ENCODE measurements around the gene ARHGAP31.
"Not testable (repeated sequence)": the region's sequence is repeated elsewhere in the genome, so short reads cannot be mapped to it uniquely, and the experiment has no call there.

ARHGAP31 gene

DNA sequence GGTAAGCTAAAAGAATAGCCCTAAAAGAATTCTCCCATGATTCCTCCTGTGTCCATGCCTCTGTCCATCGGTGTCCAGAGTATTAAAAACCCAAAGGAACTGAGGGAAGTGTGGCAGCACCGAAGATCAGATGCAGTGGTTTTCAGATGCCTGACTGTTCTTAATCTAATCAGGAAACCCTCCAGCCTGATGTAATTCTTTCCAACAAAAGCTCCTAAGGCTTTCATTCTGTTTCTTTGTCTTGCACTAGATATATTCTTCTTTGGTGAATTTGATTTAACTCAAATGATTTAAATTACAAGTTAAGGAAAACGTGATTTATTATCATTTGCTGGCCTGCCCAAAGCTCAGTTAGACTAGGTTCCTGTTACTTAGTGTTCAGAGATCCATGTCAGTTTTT, 71.2 kb downstream of the ARHGAP31 start:
- H3K27ac Mint-ChIP-seq (ENCODE audit: low read depth): no peak overlapping the region
- H3K36me3 Mint-ChIP-seq (ENCODE audit: insufficient read depth): peaks cover 1% of the 10 kb centered on the region
- no peaks in the 10 kb centered on the region for H3K4me1 Mint-ChIP-seq

DNA sequence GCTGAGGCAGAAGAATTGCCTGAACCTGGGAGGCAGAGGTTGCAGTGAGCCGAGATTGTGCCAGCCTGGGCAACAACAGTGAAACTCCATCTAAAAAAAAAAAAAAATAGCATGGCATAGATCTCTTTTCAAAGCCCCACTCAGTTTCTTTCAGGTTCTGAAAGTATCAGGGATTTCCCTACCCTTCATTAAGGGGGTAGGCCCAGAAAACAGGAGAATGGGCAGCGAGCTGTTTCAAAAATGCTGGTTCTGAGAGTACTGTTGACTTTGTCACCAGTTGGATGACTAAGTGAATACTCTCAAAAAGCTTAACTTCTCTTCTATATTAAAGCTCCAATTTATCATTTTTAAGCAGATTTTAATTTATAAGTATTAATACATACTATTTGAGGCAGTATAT, 72.8 kb downstream of the ARHGAP31 start:
- Mint-ChIP-seq H3K4me1 (no peaks in the 10 kb centered on the region), H3K27me3 (no peaks in the 10 kb centered on the region), H3K27ac (ENCODE audit: low read depth) (no peak overlapping the region), H3K36me3 (ENCODE audit: insufficient read depth) (no peaks in the 10 kb centered on the region), H3K4me3 (no peak overlapping the region), H3K9me3 (no peaks in the 10 kb centered on the region)
- ATAC-seq (replicated peaks; ENCODE audit: extremely low read depth, poor library complexity, severe bottlenecking) (no peak), DNase-seq (ENCODE audit: low spot score in 2 of 2) (no peak)

More for the DNA sequence above, 71.2 kb downstream of the ARHGAP31 start:
- Mint-ChIP-seq H3K4me3 (no peak overlapping the region), H3K9me3 (no peaks in the 10 kb centered on the region), H3K27me3 (no peaks in the 10 kb centered on the region)
- no peak for ATAC-seq (replicated peaks; ENCODE audit: extremely low read depth, poor library complexity, severe bottlenecking)
- DNase-seq (ENCODE audit: low spot score in 2 of 2): no peak

- H3K36me3 Mint-ChIP-seq (ENCODE audit: insufficient read depth): no peaks in the 10 kb centered on the region
Observed at GRCh38 chr3:119368298-119368697, 74.1 kb downstream of the ARHGAP31 start.

DNA sequence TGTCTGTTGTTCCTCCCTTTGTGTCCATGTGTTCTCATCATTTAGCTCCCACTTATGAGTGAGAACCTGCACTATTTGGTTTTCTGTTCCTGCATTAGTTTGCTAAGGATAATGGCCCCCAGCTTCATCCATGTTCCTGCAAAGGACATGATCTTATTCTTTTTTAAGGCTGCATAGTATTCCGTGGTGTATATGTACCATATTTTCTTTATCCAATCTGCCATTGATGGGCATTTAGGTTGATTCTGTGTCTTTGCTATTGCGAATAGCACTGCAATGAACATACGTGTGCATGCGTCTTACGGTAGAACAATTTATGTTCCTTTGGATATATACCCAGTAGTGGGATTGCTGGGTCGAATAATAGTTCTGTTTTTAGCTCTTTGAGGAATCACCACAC, 77.6 kb downstream of the ARHGAP31 start:
- ATAC-seq (replicated peaks; ENCODE audit: extremely low read depth, poor library complexity, severe bottlenecking); H3K36me3 Mint-ChIP-seq (ENCODE audit: insufficient read depth); DNase-seq (ENCODE audit: low spot score in 2 of 2); H3K27me3 Mint-ChIP-seq; H3K9me3 Mint-ChIP-seq; H3K27ac Mint-ChIP-seq (ENCODE audit: low read depth); H3K4me3 Mint-ChIP-seq; H3K4me1 Mint-ChIP-seq: not testable (repeated sequence)

More at GRCh38 chr3:119368298-119368697, 74.1 kb downstream of the ARHGAP31 start:
- H3K27ac Mint-ChIP-seq (ENCODE audit: low read depth): no peak overlapping the region
- H3K4me1 Mint-ChIP-seq: no peaks in the 10 kb centered on the region
- no peak overlapping the region for H3K4me3 Mint-ChIP-seq
- no peaks in the 10 kb centered on the region for H3K27me3 Mint-ChIP-seq
- no peak for ATAC-seq (replicated peaks; ENCODE audit: extremely low read depth, poor library complexity, severe bottlenecking)
- no peaks in the 10 kb centered on the region for H3K9me3 Mint-ChIP-seq
- no peak for DNase-seq (ENCODE audit: low spot score in 2 of 2)

- no peak for ATAC-seq (replicated peaks; ENCODE audit: extremely low read depth, poor library complexity, severe bottlenecking)
- H3K36me3 Mint-ChIP-seq (ENCODE audit: insufficient read depth): no peaks in the 10 kb centered on the region
- no peaks in the 10 kb centered on the region for H3K9me3 Mint-ChIP-seq
- H3K27ac Mint-ChIP-seq (ENCODE audit: low read depth): no peak overlapping the region
- H3K4me3 Mint-ChIP-seq: no peak overlapping the region
- DNase-seq (ENCODE audit: low spot score in 2 of 2): no peak
- no peaks in the 10 kb centered on the region for H3K4me1 Mint-ChIP-seq
- H3K27me3 Mint-ChIP-seq: no peaks in the 10 kb centered on the region
Observed at GRCh38 chr3:119375106-119375505, 80.9 kb downstream of the ARHGAP31 start.

DNA sequence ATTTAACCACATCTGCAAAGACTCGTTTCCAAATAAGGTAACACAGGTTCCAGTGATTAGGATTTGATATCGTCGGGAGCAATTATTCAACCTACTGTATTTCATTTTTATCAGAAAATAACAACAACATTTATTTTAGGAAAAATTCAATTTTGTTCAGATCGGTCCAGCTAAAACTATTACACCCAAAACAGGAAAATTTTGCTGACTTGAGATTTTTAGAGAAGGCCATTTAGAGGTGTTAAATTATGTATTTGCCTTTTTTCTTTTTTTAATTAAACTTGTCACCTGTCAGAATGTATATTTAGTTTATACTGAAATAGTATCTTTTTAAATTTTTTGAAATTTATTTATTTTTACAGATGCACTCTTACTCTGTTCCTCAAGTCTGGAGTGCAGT, 81.3 kb downstream of the ARHGAP31 start:
- no peak for ATAC-seq (replicated peaks; ENCODE audit: extremely low read depth, poor library complexity, severe bottlenecking)
- no peaks in the 10 kb centered on the region for H3K9me3 Mint-ChIP-seq
- no peak for DNase-seq (ENCODE audit: low spot score in 2 of 2)
- H3K36me3 Mint-ChIP-seq (ENCODE audit: insufficient read depth): no peaks in the 10 kb centered on the region
- no peak overlapping the region for H3K27ac Mint-ChIP-seq (ENCODE audit: low read depth)
- H3K4me1 Mint-ChIP-seq: no peaks in the 10 kb centered on the region
- no peak overlapping the region for H3K4me3 Mint-ChIP-seq
- no peaks in the 10 kb centered on the region for H3K27me3 Mint-ChIP-seq

- H3K4me1 Mint-ChIP-seq: no peaks in the 10 kb centered on the region
- H3K36me3 Mint-ChIP-seq (ENCODE audit: insufficient read depth): no peaks in the 10 kb centered on the region
- no peak overlapping the region for H3K27ac Mint-ChIP-seq (ENCODE audit: low read depth)
- ATAC-seq (replicated peaks; ENCODE audit: extremely low read depth, poor library complexity, severe bottlenecking) (no peak), DNase-seq (ENCODE audit: low spot score in 2 of 2) (no peak)
- H3K27me3 Mint-ChIP-seq: no peaks in the 10 kb centered on the region
- no peak overlapping the region for H3K4me3 Mint-ChIP-seq
- no peaks in the 10 kb centered on the region for H3K9me3 Mint-ChIP-seq
Observed at GRCh38 chr3:119376758-119377157, 82.6 kb downstream of the ARHGAP31 start.

- DNase-seq (ENCODE audit: low spot score in 2 of 2) (no peak), ATAC-seq (replicated peaks; ENCODE audit: extremely low read depth, poor library complexity, severe bottlenecking) (no peak)
- no peaks in the 10 kb centered on the region for H3K4me1 Mint-ChIP-seq
- peaks cover 4% of the 10 kb centered on the region for H3K36me3 Mint-ChIP-seq (ENCODE audit: insufficient read depth)
- H3K27ac Mint-ChIP-seq (ENCODE audit: low read depth): no peak overlapping the region
- no peak overlapping the region for H3K4me3 Mint-ChIP-seq
- H3K27me3 Mint-ChIP-seq: no peaks in the 10 kb centered on the region
- H3K9me3 Mint-ChIP-seq: no peaks in the 10 kb centered on the region
Observed at GRCh38 chr3:119378259-119378803, 84.1 kb downstream of the ARHGAP31 start.

DNA sequence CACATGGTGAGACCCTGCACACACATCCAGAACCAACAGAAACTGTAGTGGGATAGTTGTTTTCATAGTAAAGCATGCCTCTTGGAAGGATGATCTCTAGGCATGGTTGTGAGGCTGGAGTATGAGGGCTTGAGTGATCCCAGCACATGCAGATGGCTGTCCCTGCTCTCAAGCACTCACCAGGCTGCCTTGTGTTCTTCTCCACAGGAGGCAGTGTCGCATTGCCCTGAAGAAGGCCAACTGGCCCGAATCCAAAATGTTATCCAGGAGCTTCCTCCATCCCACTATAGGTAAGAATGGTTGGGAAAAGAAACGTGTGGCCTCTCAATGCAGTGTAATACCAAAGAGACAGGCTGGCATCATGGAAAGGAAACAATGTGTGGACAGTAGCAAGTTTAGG, 86.5 kb downstream of the ARHGAP31 start:
- no peaks in the 10 kb centered on the region for H3K9me3 Mint-ChIP-seq
- H3K4me1 Mint-ChIP-seq: no peaks in the 10 kb centered on the region
- no peak overlapping the region for H3K27ac Mint-ChIP-seq (ENCODE audit: low read depth)
- no peak overlapping the region for H3K4me3 Mint-ChIP-seq
- no peaks in the 10 kb centered on the region for H3K27me3 Mint-ChIP-seq
- ATAC-seq (replicated peaks; ENCODE audit: extremely low read depth, poor library complexity, severe bottlenecking): no peak
- peaks cover 6% of the 10 kb centered on the region for H3K36me3 Mint-ChIP-seq (ENCODE audit: insufficient read depth)
- no peak for DNase-seq (ENCODE audit: low spot score in 2 of 2)

DNA sequence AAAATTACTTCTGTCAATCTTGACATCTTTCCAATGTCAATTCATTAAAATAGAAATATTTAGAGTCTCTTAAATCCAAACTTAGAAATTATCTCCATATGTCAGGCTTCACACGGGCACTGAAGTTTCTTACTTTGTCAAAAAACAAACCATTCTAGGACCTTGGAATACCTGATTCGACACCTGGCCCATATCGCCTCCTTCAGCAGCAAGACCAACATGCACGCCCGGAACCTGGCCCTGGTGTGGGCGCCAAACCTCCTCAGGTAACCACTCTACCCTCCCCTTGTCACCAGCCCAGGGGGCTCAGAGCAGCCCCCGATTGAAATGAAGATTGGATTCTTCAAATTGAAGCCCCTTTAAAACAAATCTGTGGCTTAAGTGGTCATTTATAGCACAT, 88.0 kb downstream of the ARHGAP31 start:
- Mint-ChIP-seq H3K27me3 (no peaks in the 10 kb centered on the region), H3K36me3 (ENCODE audit: insufficient read depth) (peaks cover 6% of the 10 kb centered on the region), H3K27ac (ENCODE audit: low read depth) (no peak overlapping the region), H3K4me3 (no peak overlapping the region), H3K4me1 (no peaks in the 10 kb centered on the region), H3K9me3 (no peaks in the 10 kb centered on the region)
- DNase-seq (ENCODE audit: low spot score in 2 of 2): no peak
- ATAC-seq (replicated peaks; ENCODE audit: extremely low read depth, poor library complexity, severe bottlenecking): no peak

DNA sequence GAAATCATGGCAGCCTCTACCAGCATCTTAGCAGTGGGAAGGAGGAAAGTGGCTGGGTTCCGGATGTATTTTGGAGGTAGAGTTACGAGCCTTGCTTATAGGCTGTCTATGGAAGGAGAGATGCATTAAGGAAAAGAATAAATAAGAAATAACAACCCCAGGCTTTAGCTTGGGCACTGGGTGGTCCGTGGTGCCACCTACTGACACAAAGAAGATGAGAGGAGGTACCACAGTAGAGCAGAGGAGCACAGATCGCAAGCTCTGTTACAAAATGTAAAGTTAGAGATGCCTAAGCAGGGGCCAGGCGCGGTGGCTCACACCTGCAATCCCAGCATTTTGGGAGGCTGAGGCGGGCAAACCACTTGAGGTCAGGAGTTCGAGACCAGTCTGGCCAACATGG, 94.4 kb downstream of the ARHGAP31 start:
- ATAC-seq (replicated peaks; ENCODE audit: extremely low read depth, poor library complexity, severe bottlenecking): no peak
- peaks cover 8% of the 10 kb centered on the region for H3K36me3 Mint-ChIP-seq (ENCODE audit: insufficient read depth)

DNA sequence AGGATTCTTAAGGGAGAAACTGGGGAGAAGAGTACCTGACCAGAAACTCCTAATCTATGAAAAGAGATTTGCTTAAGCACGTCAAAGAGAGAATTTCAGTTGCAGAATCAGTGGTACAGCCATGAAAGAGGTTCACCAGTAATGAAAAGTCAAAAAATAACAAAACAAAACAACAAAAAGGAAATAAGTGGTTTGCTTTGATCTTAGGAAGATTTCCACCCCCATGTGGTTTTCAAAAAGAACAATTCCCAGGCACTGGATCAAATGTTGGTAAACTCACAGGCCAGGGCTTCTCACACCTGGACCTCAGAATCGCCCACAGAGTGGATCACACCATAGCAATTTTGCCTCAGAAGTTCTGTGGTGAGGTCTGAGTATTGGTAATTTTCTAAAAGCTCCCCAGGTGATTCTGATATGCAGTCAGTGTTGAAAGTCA, 101.8 kb downstream of the ARHGAP31 start:
- H3K36me3 Mint-ChIP-seq (ENCODE audit: insufficient read depth): peaks cover 14% of the 10 kb centered on the region
- peaks cover 6% of the 10 kb centered on the region for H3K4me1 Mint-ChIP-seq
- H3K4me3 Mint-ChIP-seq: no peak overlapping the region
- H3K9me3 Mint-ChIP-seq: no peaks in the 10 kb centered on the region
- H3K27me3 Mint-ChIP-seq: no peaks in the 10 kb centered on the region
- DNase-seq (ENCODE audit: low spot score in 2 of 2) (no peak), ATAC-seq (replicated peaks; ENCODE audit: extremely low read depth, poor library complexity, severe bottlenecking) (no peak)
- H3K27ac Mint-ChIP-seq (ENCODE audit: low read depth): no peak overlapping the region

More for the DNA sequence above, 94.4 kb downstream of the ARHGAP31 start:
- Mint-ChIP-seq H3K4me3 (no peak overlapping the region), H3K27ac (ENCODE audit: low read depth) (no peak overlapping the region), H3K9me3 (no peaks in the 10 kb centered on the region), H3K4me1 (no peaks in the 10 kb centered on the region), H3K27me3 (no peaks in the 10 kb centered on the region)
- no peak for DNase-seq (ENCODE audit: low spot score in 2 of 2)

- Mint-ChIP-seq H3K36me3 (ENCODE audit: insufficient read depth) (peaks cover 14% of the 10 kb centered on the region), H3K27ac (ENCODE audit: low read depth) (peak overlapping the region; percentile 13), H3K4me1 (peaks cover 6% of the 10 kb centered on the region), H3K4me3 (no peak overlapping the region), H3K27me3 (no peaks in the 10 kb centered on the region), H3K9me3 (no peaks in the 10 kb centered on the region)
- ATAC-seq (replicated peaks; ENCODE audit: extremely low read depth, poor library complexity, severe bottlenecking) (no peak), DNase-seq (ENCODE audit: low spot score in 2 of 2) (no peak)
Observed at GRCh38 chr3:119396870-119397269, 102.7 kb downstream of the ARHGAP31 start.

- peaks cover 7% of the 10 kb centered on the region for H3K36me3 Mint-ChIP-seq (ENCODE audit: insufficient read depth)
- no peaks in the 10 kb centered on the region for H3K9me3 Mint-ChIP-seq
- no peak for DNase-seq (ENCODE audit: low spot score in 2 of 2)
- H3K4me3 Mint-ChIP-seq: no peak overlapping the region
- H3K27ac Mint-ChIP-seq (ENCODE audit: low read depth): no peak overlapping the region
- no peak for ATAC-seq (replicated peaks; ENCODE audit: extremely low read depth, poor library complexity, severe bottlenecking)
- H3K27me3 Mint-ChIP-seq: no peaks in the 10 kb centered on the region
- peaks cover 5% of the 10 kb centered on the region for H3K4me1 Mint-ChIP-seq
Observed at GRCh38 chr3:119400466-119400865, 106.3 kb downstream of the ARHGAP31 start.
